GM23338 (cell line): ENCODE data around the gene TBPL2. TPM values are rescaled to one million over a fixed set of nuclear protein-coding genes. Genes with fewer than 3 reads are reported as not detected.

Experiments
- ATAC-seq: fragments of 200-7000 bp; cut with Tn5 transposase; 3 replicates; pipeline ENCODE4 v1.9.1; 2020
- DNase-seq: peaks from one replicate; pipeline ENCODE4 v3.0.0-alpha.2; 2015; ENCODE audit warnings: low spot score
- H2AFZ ChIP-seq: fragments of 200-600 bp; sonication (generic); 2 replicates; pipeline ENCODE4 v1.8.0; 2016; ENCODE audit warnings: antibody characterized with exemption, mild to moderate bottlenecking, moderate library complexity
- H3F3A ChIP-seq: fragments of 200-600 bp; sonication (generic); replicated peaks from 2 replicates; pipeline ENCODE4 v1.8.0; 2017; ENCODE audit warnings: antibody characterized with exemption, mixed run types, low read depth
- H3K27ac ChIP-seq: fragments of 200-600 bp; sonication (generic); 2 replicates; pipeline ENCODE4 v1.6.1; 2016; ENCODE audit warnings: low read depth
- H3K27me3 ChIP-seq: fragments of 200-600 bp; sonication (generic); 2 replicates; pipeline ENCODE4 v1.8.0; 2016; ENCODE audit warnings: mild to moderate bottlenecking, mixed run types, moderate library complexity; ENCODE audit not compliant: insufficient read depth
- H3K36me3 ChIP-seq: fragments of 200-600 bp; sonication (generic); 2 replicates; pipeline ENCODE4 v1.8.0; 2016; ENCODE audit warnings: mild to moderate bottlenecking; ENCODE audit not compliant: insufficient read depth
- H3K4me1 ChIP-seq: fragments of 200-600 bp; sonication (generic); 2 replicates; pipeline ENCODE4 v1.8.0; 2016; ENCODE audit warnings: mild to moderate bottlenecking, moderate library complexity; ENCODE audit not compliant: insufficient read depth
- H3K4me2 ChIP-seq: fragments of 200-600 bp; sonication (generic); 2 replicates; pipeline ENCODE4 v1.7.1; 2017; ENCODE audit warnings: mixed run types
- H3K4me3 ChIP-seq: fragments of 200-600 bp; sonication (generic); 2 replicates; pipeline ENCODE4 v1.6.1; 2016; ENCODE audit warnings: mixed run types
- H3K79me2 ChIP-seq: fragments of 200-600 bp; sonication (generic); replicated peaks from 2 replicates; pipeline ENCODE4 v1.8.0; 2017; ENCODE audit warnings: mild to moderate bottlenecking; ENCODE audit not compliant: insufficient read depth
- H3K9me2 ChIP-seq: fragments of 200-600 bp; sonication (generic); 2 replicates; pipeline ENCODE4 v1.8.0; 2017; ENCODE audit not compliant: insufficient read depth
- H4K20me1 ChIP-seq: fragments of 200-600 bp; sonication (generic); replicated peaks from 2 replicates; pipeline ENCODE4 v1.8.0; 2017; ENCODE audit warnings: mild to moderate bottlenecking; ENCODE audit not compliant: insufficient read depth
- H3K27ac Mint-ChIP-seq: 2 replicates; pipeline ENCODE4 v1.8.0; 2020; ENCODE audit warnings: inconsistent platforms, mild to moderate bottlenecking, moderate library complexity, mixed read lengths
- H3K27me3 Mint-ChIP-seq: 3 replicates; pipeline ENCODE4 v1.8.0; 2022; ENCODE audit warnings: low read depth, mild to moderate bottlenecking, moderate library complexity, mixed read lengths, inconsistent platforms; ENCODE audit not compliant: insufficient read depth, poor library complexity
- H3K36me3 Mint-ChIP-seq: 3 replicates; pipeline ENCODE4 v1.8.0; 2021; ENCODE audit warnings: low read depth, mild to moderate bottlenecking, inconsistent platforms, moderate library complexity, mixed read lengths
- H3K4me1 Mint-ChIP-seq: 3 replicates; pipeline ENCODE4 v1.8.0; 2020; ENCODE audit warnings: mild to moderate bottlenecking, inconsistent platforms, mixed read lengths
- H3K4me3 Mint-ChIP-seq: 3 replicates; pipeline ENCODE4 v1.8.0; 2021; ENCODE audit warnings: moderate library complexity, mild to moderate bottlenecking, inconsistent platforms, mixed read lengths
- H3K9me3 Mint-ChIP-seq: 3 replicates; pipeline ENCODE4 v1.8.0; 2020; ENCODE audit warnings: moderate library complexity, mild to moderate bottlenecking, inconsistent platforms, mixed read lengths
- CREB1 ChIP-seq: fragments of 250-450 bp; sonication (Bioruptor Pico); IDR thresholded peaks from 2 replicates; pipeline ENCODE4 v1.5.0; 2020; ENCODE audit warnings: low read depth, mild to moderate bottlenecking, moderate library complexity
- EZH2 ChIP-seq: fragments of 200-600 bp; sonication (generic); IDR thresholded peaks from one replicate; pipeline ENCODE4 v1.8.0; 2017; ENCODE audit warnings: antibody characterized with exemption, mild to moderate bottlenecking, low read depth; ENCODE audit not compliant: unreplicated experiment
- EZH2phosphoT487 ChIP-seq: fragments of 200-600 bp; sonication (generic); IDR thresholded peaks from one replicate; pipeline ENCODE4 v1.8.1; 2018; ENCODE audit warnings: antibody characterized with exemption; ENCODE audit not compliant: unreplicated experiment
- JUNB ChIP-seq: IDR thresholded peaks from one replicate; pipeline ENCODE4 v1.6.1; 2016; ENCODE audit warnings: antibody characterized with exemption; ENCODE audit not compliant: unreplicated experiment
- NANOG ChIP-seq: IDR thresholded peaks from 2 replicates; pipeline ENCODE4 v1.6.1; 2016; ENCODE audit warnings: antibody characterized with exemption, borderline replicate concordance
- POLR2AphosphoS5 ChIP-seq: IDR thresholded peaks from 2 replicates; pipeline ENCODE4 v1.6.1; 2016; ENCODE audit warnings: antibody characterized with exemption, low read depth
- STAT1 ChIP-seq: IDR thresholded peaks from one replicate; pipeline ENCODE4 v1.6.1; 2016; ENCODE audit warnings: antibody characterized with exemption; ENCODE audit not compliant: unreplicated experiment
- ZNF114 ChIP-seq: fragments of 250-450 bp; sonication (Bioruptor Pico); IDR thresholded peaks from 2 replicates; pipeline ENCODE4 v1.5.0; 2020; ENCODE audit warnings: mild to moderate bottlenecking, moderate library complexity
- ZNF331 ChIP-seq: fragments of 250-450 bp; sonication (Bioruptor Pico); IDR thresholded peaks from 2 replicates; pipeline ENCODE4 v1.5.0; 2020; ENCODE audit warnings: low read depth, mild to moderate bottlenecking, moderate library complexity
- polyA plus RNA-seq: library from polyadenylated mRNA; unstranded; fragments of >200 nt; fragmentation: Nextera tagmentation; extraction: Ambion mirVana; gene quantifications from 2 replicates; pipeline ENCODE4 v1.2.1, GENCODE V29; 2016
- total RNA-seq: library from RNA; depleted of rRNA; stranded (reverse); fragments of >200 nt; shearing (Covaris generic); gene quantifications from 2 replicates; pipeline ENCODE4 v1.2.3, GENCODE V29; 2014
- TF ChIP-seq, protein P1 (sequence below): IDR thresholded peaks from one replicate; pipeline ENCODE4 v1.6.1; 2018; ENCODE audit warnings: antibody characterized with exemption; ENCODE audit not compliant: unreplicated experiment
- TF ChIP-seq, protein P2 (sequence below), 2 experiments: fragments of 200-600 bp in 1 of 2; sonication (generic) in 1 of 2; conservative IDR thresholded peaks; 2 replicates each; pipeline versions ENCODE4 v1.5.1 to v1.6.1; 2016 to 2017; ENCODE audit warnings: antibody characterized with exemption in 2 of 2, low read depth in 2 of 2, mild to moderate bottlenecking in 2 of 2, moderate library complexity in 1 of 2
- TF ChIP-seq, protein P3 (sequence below): fragments of 250-450 bp; sonication (Bioruptor Pico); IDR thresholded peaks from 2 replicates; pipeline ENCODE4 v1.5.0; 2020; ENCODE audit warnings: mild to moderate bottlenecking, moderate library complexity
- TF ChIP-seq, protein P4 (sequence below): IDR thresholded peaks from 2 replicates; pipeline ENCODE4 v1.6.1; 2016; ENCODE audit warnings: antibody characterized with exemption

The TBPL2 gene
- total and polyA plus RNA-seq, 2 experiments from 2014 or later = 0.24 TPM; not detected in 1

DNA sequence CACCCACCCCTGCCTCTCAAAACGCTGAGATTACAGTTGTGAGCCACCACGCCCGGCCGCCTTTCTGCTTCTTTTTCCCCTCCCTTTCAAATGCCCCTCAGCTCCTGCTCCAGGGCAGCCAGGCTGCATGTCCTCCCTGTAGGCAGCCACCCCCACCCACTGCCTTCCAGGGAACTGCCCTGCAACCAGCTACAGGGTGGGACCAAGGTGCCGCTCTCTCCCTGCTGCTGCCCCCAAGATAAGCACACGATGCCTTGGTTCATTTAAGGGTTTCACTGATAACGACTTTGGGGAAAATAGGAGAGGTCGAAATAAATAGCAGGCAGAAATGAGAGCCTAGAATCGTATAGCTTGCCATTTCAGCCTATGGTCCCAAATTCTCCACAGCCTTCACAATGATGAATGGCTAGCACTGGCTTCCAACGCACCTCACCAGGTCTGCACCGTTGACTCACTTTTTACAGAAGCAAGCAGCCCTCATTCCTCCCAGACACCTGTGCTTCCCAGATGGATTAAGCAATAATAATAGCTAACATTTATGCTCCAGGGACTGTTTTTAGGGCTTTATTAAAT, 69.4 kb downstream of the TBPL2 start:
- H3K4me1 Mint-ChIP-seq = no peaks in the 10 kb centered on the region
- no peaks in the 10 kb centered on the region for H3K79me2 ChIP-seq
- DNase-seq = no peak
- no peak overlapping the region for H3K4me3 Mint-ChIP-seq
- H3K4me1 ChIP-seq = no peaks in the 10 kb centered on the region
- peaks cover 21% of the 10 kb centered on the region; the same call in 1 of the 2 replicates for H3K36me3 ChIP-seq
- no peak for ATAC-seq
- peaks cover 34% of the 10 kb centered on the region for H3K36me3 Mint-ChIP-seq
- no peak overlapping the region for H3K4me3 ChIP-seq
- H2AFZ ChIP-seq = no peak overlapping the region
- H3F3A ChIP-seq = no peaks in the 10 kb centered on the region
- H4K20me1 ChIP-seq = 0 out of 2 replicates have a peak, but pooled peaks cover 5% of the 10 kb centered on the region
- no peak for TF ChIP-seq EZH2
- TF ChIP-seq POLR2AphosphoS5 = no peak
- no peak for TF ChIP-seq JUNB
- TF ChIP-seq ZNF114 (CRISPR knock-in tag) = no peak
- TF ChIP-seq, protein P1, sequence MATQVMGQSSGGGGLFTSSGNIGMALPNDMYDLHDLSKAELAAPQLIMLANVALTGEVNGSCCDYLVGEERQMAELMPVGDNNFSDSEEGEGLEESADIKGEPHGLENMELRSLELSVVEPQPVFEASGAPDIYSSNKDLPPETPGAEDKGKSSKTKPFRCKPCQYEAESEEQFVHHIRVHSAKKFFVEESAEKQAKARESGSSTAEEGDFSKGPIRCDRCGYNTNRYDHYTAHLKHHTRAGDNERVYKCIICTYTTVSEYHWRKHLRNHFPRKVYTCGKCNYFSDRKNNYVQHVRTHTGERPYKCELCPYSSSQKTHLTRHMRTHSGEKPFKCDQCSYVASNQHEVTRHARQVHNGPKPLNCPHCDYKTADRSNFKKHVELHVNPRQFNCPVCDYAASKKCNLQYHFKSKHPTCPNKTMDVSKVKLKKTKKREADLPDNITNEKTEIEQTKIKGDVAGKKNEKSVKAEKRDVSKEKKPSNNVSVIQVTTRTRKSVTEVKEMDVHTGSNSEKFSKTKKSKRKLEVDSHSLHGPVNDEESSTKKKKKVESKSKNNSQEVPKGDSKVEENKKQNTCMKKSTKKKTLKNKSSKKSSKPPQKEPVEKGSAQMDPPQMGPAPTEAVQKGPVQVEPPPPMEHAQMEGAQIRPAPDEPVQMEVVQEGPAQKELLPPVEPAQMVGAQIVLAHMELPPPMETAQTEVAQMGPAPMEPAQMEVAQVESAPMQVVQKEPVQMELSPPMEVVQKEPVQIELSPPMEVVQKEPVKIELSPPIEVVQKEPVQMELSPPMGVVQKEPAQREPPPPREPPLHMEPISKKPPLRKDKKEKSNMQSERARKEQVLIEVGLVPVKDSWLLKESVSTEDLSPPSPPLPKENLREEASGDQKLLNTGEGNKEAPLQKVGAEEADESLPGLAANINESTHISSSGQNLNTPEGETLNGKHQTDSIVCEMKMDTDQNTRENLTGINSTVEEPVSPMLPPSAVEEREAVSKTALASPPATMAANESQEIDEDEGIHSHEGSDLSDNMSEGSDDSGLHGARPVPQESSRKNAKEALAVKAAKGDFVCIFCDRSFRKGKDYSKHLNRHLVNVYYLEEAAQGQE = no peak
- TF ChIP-seq, protein P2, sequence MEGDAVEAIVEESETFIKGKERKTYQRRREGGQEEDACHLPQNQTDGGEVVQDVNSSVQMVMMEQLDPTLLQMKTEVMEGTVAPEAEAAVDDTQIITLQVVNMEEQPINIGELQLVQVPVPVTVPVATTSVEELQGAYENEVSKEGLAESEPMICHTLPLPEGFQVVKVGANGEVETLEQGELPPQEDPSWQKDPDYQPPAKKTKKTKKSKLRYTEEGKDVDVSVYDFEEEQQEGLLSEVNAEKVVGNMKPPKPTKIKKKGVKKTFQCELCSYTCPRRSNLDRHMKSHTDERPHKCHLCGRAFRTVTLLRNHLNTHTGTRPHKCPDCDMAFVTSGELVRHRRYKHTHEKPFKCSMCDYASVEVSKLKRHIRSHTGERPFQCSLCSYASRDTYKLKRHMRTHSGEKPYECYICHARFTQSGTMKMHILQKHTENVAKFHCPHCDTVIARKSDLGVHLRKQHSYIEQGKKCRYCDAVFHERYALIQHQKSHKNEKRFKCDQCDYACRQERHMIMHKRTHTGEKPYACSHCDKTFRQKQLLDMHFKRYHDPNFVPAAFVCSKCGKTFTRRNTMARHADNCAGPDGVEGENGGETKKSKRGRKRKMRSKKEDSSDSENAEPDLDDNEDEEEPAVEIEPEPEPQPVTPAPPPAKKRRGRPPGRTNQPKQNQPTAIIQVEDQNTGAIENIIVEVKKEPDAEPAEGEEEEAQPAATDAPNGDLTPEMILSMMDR (conservative IDR thresholded peaks at IDR 0.05; ENCODE audit: low read depth in 2 of 2) = no peak
- no peak for TF ChIP-seq EZH2phosphoT487
- TF ChIP-seq ZNF331 (CRISPR knock-in tag) = no peak
- no peak for TF ChIP-seq STAT1
- TF ChIP-seq, protein P3, sequence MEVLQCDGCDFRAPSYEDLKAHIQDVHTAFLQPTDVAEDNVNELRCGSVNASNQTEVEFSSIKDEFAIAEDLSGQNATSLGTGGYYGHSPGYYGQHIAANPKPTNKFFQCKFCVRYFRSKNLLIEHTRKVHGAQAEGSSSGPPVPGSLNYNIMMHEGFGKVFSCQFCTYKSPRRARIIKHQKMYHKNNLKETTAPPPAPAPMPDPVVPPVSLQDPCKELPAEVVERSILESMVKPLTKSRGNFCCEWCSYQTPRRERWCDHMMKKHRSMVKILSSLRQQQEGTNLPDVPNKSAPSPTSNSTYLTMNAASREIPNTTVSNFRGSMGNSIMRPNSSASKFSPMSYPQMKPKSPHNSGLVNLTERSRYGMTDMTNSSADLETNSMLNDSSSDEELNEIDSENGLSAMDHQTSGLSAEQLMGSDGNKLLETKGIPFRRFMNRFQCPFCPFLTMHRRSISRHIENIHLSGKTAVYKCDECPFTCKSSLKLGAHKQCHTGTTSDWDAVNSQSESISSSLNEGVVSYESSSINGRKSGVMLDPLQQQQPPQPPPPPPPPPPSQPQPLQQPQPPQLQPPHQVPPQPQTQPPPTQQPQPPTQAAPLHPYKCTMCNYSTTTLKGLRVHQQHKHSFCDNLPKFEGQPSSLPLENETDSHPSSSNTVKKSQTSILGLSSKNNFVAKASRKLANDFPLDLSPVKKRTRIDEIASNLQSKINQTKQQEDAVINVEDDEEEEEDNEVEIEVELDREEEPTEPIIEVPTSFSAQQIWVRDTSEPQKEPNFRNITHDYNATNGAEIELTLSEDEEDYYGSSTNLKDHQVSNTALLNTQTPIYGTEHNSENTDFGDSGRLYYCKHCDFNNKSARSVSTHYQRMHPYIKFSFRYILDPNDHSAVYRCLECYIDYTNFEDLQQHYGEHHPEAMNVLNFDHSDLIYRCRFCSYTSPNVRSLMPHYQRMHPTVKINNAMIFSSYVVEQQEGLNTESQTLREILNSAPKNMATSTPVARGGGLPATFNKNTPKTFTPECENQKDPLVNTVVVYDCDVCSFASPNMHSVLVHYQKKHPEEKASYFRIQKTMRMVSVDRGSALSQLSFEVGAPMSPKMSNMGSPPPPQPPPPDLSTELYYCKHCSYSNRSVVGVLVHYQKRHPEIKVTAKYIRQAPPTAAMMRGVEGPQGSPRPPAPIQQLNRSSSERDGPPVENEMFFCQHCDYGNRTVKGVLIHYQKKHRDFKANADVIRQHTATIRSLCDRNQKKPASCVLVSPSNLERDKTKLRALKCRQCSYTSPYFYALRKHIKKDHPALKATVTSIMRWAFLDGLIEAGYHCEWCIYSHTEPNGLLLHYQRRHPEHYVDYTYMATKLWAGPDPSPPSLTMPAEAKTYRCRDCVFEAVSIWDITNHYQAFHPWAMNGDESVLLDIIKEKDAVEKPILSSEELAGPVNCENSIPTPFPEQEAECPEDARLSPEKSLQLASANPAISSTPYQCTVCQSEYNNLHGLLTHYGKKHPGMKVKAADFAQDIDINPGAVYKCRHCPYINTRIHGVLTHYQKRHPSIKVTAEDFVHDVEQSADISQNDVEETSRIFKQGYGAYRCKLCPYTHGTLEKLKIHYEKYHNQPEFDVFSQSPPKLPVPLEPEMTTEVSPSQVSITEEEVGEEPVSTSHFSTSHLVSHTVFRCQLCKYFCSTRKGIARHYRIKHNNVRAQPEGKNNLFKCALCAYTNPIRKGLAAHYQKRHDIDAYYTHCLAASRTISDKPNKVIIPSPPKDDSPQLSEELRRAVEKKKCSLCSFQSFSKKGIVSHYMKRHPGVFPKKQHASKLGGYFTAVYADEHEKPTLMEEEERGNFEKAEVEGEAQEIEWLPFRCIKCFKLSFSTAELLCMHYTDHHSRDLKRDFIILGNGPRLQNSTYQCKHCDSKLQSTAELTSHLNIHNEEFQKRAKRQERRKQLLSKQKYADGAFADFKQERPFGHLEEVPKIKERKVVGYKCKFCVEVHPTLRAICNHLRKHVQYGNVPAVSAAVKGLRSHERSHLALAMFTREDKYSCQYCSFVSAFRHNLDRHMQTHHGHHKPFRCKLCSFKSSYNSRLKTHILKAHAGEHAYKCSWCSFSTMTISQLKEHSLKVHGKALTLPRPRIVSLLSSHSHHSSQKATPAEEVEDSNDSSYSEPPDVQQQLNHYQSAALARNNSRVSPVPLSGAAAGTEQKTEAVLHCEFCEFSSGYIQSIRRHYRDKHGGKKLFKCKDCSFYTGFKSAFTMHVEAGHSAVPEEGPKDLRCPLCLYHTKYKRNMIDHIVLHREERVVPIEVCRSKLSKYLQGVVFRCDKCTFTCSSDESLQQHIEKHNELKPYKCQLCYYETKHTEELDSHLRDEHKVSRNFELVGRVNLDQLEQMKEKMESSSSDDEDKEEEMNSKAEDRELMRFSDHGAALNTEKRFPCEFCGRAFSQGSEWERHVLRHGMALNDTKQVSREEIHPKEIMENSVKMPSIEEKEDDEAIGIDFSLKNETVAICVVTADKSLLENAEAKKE (CRISPR knock-in tag) = no peak
- TF ChIP-seq NANOG = no peak
- TF ChIP-seq, protein P4, sequence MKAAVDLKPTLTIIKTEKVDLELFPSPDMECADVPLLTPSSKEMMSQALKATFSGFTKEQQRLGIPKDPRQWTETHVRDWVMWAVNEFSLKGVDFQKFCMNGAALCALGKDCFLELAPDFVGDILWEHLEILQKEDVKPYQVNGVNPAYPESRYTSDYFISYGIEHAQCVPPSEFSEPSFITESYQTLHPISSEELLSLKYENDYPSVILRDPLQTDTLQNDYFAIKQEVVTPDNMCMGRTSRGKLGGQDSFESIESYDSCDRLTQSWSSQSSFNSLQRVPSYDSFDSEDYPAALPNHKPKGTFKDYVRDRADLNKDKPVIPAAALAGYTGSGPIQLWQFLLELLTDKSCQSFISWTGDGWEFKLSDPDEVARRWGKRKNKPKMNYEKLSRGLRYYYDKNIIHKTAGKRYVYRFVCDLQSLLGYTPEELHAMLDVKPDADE = no peak
- TF ChIP-seq CREB1 (CRISPR knock-in tag) = no peak
- H3K27me3 Mint-ChIP-seq = peaks cover 3% of the 10 kb centered on the region
- H3K9me3 Mint-ChIP-seq = no peaks in the 10 kb centered on the region
- no peak overlapping the region for H3K27ac ChIP-seq
- H3K9me2 ChIP-seq = no peaks in the 10 kb centered on the region
- no peaks in the 10 kb centered on the region for H3K27me3 ChIP-seq
- H3K4me2 ChIP-seq = no peak overlapping the region
- H3K27ac Mint-ChIP-seq = no peak overlapping the region
